ENCODE measurements around the gene UTS2R. TPM values are rescaled to one million over a fixed set of nuclear protein-coding genes. Genes with fewer than 3 reads are reported as not detected.

The UTS2R gene
- polyA plus RNA-seq, 1 experiment: not detected

GRCh38 chr17:82424001-82424862, 52.7 kb downstream of the UTS2R start:
- CTCF ChIA-PET: interaction anchor here (0.6 to 0.9 kb wide), 7 partner anchors 11 to 273 kb away, joined by 3 to 4 read pairs (median 3); no protein-coding TSS in a partner anchor

DNA sequence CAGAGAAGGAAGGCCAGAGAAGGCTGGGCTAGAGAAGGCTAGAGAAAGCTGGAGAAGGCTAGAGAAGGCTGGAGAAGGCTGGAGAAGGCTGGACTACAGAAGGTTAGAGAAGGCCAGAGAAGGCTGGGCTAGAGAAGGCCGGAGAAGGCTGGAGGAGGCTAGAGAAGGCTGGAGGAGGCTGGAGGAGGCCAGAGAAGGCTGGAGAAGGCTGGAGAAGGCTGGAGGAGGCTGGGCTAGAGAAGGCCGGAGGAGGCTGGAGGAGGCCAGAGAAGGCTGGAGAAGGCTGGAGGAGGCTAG, 53.2 kb downstream of the UTS2R start:
- no peak overlapping the region for H3K27ac ChIP-seq (ENCODE audit: low read depth, low read length)
- DNase-seq (ENCODE audit: low read depth, low spot score): no peak
- no peak for TF ChIP-seq CTCF (IDR thresholded peaks at IDR 0.05; ENCODE audit: low read depth, low read length)
- peaks cover 17% of the 10 kb centered on the region for H3K9me3 ChIP-seq (ENCODE audit: control insufficient read depth, insufficient read depth, low read length)
- POLR2A ChIA-PET: no interaction called here
- CTCF ChIA-PET: interaction anchor here (0.6 to 0.9 kb wide), 6 partner anchors 11 to 272 kb away, joined by 3 to 4 read pairs (median 3); no protein-coding TSS in a partner anchor
- no peaks in the 10 kb centered on the region for H3K27me3 ChIP-seq (ENCODE audit: control insufficient read depth, insufficient read depth, low read length)
- no peak overlapping the region for H3K4me3 ChIP-seq (ENCODE audit: low read depth, low read length)

More at GRCh38 chr17:82424001-82424862, 52.7 kb downstream of the UTS2R start:
- Histone ChIP-seq H3K27ac (ENCODE audit: low read depth, low read length) (no peak overlapping the region), H3K9me3 (ENCODE audit: control insufficient read depth, insufficient read depth, low read length) (peaks cover 17% of the 10 kb centered on the region), H3K4me3 (ENCODE audit: low read depth, low read length) (no peak overlapping the region), H3K27me3 (ENCODE audit: control insufficient read depth, insufficient read depth, low read length) (no peaks in the 10 kb centered on the region)
- TF ChIP-seq CTCF (IDR thresholded peaks at IDR 0.05; ENCODE audit: low read depth, low read length): peak; percentile 59
- POLR2A ChIA-PET: no interaction called here
- DNase-seq (ENCODE audit: low read depth, low spot score): no peak

Small RNAs within 50 kb of the gene (small RNA-seq; reads per million reads assigned to genes)
- gene RF00019 (ENCODE audit: insufficient read length, low read depth): not detected

Other genes with a start within 250 kb of the UTS2R start
- gene CCDC57, start 158.9 kb upstream of the UTS2R start, polyA plus RNA-seq (2011; rRNA removed): 11.1 and 13.2 TPM in 2 replicates
- 61.7 and 80.3 TPM in 2 replicates for gene SLC16A3, start 142.7 kb upstream of the UTS2R start, polyA plus RNA-seq (2011; rRNA removed)
- 74.4 and 89.9 TPM in 2 replicates for gene CSNK1D, start 98.1 kb upstream of the UTS2R start, polyA plus RNA-seq (2011; rRNA removed)
- 0.11 TPM in 2 replicates for gene CD7, start 54.2 kb upstream of the UTS2R start, polyA plus RNA-seq (2011; rRNA removed)
- 8.0 and 12.5 TPM in 2 replicates for gene SECTM1, start 38.0 kb upstream of the UTS2R start, polyA plus RNA-seq (2011; rRNA removed)
- 0.04 and 0.10 TPM in 2 replicates for gene TEX19, start 12.5 kb upstream of the UTS2R start, polyA plus RNA-seq (2011; rRNA removed)
- gene HEXD, start 46.6 kb downstream of the UTS2R start, polyA plus RNA-seq (2011; rRNA removed): 9.1 and 9.2 TPM in 2 replicates
- 22.8 and 29.5 TPM in 2 replicates for gene OGFOD3, start 46.8 kb downstream of the UTS2R start, polyA plus RNA-seq (2011; rRNA removed)
- gene CYBC1, start 79.0 kb downstream of the UTS2R start, polyA plus RNA-seq (2011; rRNA removed): 74.8 and 82.6 TPM in 2 replicates
- 76.1 and 82.4 TPM in 2 replicates for gene NARF, start 87.0 kb downstream of the UTS2R start, polyA plus RNA-seq (2011; rRNA removed)
- 21.7 and 24.3 TPM in 2 replicates for gene FOXK2, start 148.0 kb downstream of the UTS2R start, polyA plus RNA-seq (2011; rRNA removed)